Body of pancreas (tissue), 4 donors: ENCODE measurements around the gene TCTN2. TPM values are rescaled to one million over a fixed set of nuclear protein-coding genes. Genes with fewer than 3 reads are reported as not detected.

Experiments used
- ATAC-seq: fragments of 150-250 bp; one replicate; pipeline ENCODE4 v1.9.1; 2016
- DNase-seq, 4 donors: peaks; one replicate each; pipeline ENCODE4 v3.0.0-alpha.2; 2019
- H3K27ac ChIP-seq, 4 donors: fragments of 200-600 bp; sonication (generic); 1 replicate in 3 of 4; 2 replicates in 1 of 4; pipeline versions ENCODE4 v1.5.1 to v1.6.1; 2016 to 2019; ENCODE audit warnings: mild to moderate bottlenecking in 1 of 4, mixed read lengths in 1 of 4, moderate library complexity in 1 of 4
- H3K27me3 ChIP-seq, 2 donors: fragments of 200-600 bp; sonication (generic); one replicate each; pipeline ENCODE4 v1.6.0; 2016; ENCODE audit warnings: mild to moderate bottlenecking in 1 of 2
- H3K36me3 ChIP-seq, 2 donors: fragments of 200-600 bp; sonication (generic); replicated peaks in 1 of 2; 2 replicates each; pipeline ENCODE4 v1.5.1; 2016; ENCODE audit warnings: low read depth in 2 of 2; ENCODE audit not compliant: insufficient read depth in 1 of 2
- H3K4me1 ChIP-seq: fragments of 200-600 bp; sonication (generic); one replicate; pipeline ENCODE4 v1.6.0; 2016
- H3K4me3 ChIP-seq, 2 donors: fragments of 200-600 bp; sonication (generic); 1 replicate in 1 of 2; 2 replicates in 1 of 2; pipeline ENCODE4 v1.5.1; 2016 to 2019
- H3K9me3 ChIP-seq, 3 donors: fragments of 200-600 bp; sonication (generic); 1 replicate in 2 of 3; 2 replicates in 1 of 3; pipeline ENCODE4 v1.5.1; 2016
- POLR2A ChIP-seq, 3 donors: fragments of 450-650 bp; IDR thresholded peaks; one replicate each; pipeline ENCODE4 v1.6.1; 2016; ENCODE audit warnings: antibody characterized with exemption in 3 of 3, mild to moderate bottlenecking in 2 of 3
- WGBS, 2 donors: methylation state at CpG; one replicate each; pipeline ENCODE4 v1.1.5; 2017; 5-methylcytosine and 5-hydroxymethylcytosine counted together
- intact Hi-C: fragments of 100-400 bp; cut with DNase I; formaldehyde crosslinking; loops from one replicate; pipeline ENCODE4 v1.15.1; 2023
- total RNA-seq, 2 donors: library from RNA; depleted of rRNA; stranded (reverse); fragments of >200 nt; gene quantifications; one replicate each; pipeline ENCODE4 v1.1.0, GENCODE V29; 2016
- TF ChIP-seq, protein P1 (sequence below), 7 experiments: fragments of 450-650 bp in 4 of 7; fragments of 200-600 bp in 3 of 7; sonication (generic) in 3 of 7; IDR thresholded peaks; one replicate each; pipeline ENCODE4 v1.5.1; 2016 to 2019; ENCODE audit warnings: antibody characterized with exemption in 7 of 7

TCTN2 gene
- total RNA-seq, 2 donors from 2014 or later, result 5.3 to 9.9 TPM

DNA sequence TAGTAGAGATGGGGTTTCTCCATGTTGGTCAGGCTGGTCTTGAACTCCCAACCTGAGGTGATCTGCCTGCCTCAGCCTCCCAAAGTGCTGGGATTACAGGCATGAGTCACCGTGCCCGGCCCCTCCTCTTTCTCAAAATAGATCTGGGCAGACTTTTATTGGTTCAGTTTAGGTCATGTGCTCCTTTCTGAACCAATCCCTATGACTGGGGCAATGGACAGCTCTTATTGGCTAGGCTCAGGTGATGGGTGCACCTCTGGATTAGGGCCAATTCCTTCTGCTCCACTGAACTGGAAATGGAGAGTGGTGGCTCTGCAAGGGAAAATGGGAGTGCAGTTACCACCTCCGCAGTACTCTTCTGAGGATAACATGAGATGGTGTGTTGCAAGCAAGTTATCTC is 35.0 kb downstream of the TCTN2 start:
- TF ChIP-seq, protein P1, sequence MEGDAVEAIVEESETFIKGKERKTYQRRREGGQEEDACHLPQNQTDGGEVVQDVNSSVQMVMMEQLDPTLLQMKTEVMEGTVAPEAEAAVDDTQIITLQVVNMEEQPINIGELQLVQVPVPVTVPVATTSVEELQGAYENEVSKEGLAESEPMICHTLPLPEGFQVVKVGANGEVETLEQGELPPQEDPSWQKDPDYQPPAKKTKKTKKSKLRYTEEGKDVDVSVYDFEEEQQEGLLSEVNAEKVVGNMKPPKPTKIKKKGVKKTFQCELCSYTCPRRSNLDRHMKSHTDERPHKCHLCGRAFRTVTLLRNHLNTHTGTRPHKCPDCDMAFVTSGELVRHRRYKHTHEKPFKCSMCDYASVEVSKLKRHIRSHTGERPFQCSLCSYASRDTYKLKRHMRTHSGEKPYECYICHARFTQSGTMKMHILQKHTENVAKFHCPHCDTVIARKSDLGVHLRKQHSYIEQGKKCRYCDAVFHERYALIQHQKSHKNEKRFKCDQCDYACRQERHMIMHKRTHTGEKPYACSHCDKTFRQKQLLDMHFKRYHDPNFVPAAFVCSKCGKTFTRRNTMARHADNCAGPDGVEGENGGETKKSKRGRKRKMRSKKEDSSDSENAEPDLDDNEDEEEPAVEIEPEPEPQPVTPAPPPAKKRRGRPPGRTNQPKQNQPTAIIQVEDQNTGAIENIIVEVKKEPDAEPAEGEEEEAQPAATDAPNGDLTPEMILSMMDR (IDR thresholded peaks at IDR 0.05), result no peak
- TF ChIP-seq POLR2A (IDR thresholded peaks at IDR 0.05), result no peak
- Histone ChIP-seq H3K36me3 (peaks cover 0 to 4% of the 10 kb centered on the region in 2 donors), H3K27me3 (no peaks in the 10 kb centered on the region), H3K4me3 (no peak overlapping the region), H3K9me3 (no peaks in the 10 kb centered on the region), H3K27ac (no peak overlapping the region), H3K4me1 (no peaks in the 10 kb centered on the region)
- intact Hi-C loops, result no loop called here
- 93 to 100% methylated on average over 1 to 3 of the region's 3 CpGs for WGBS, 2 donors
- no peak for ATAC-seq
- DNase-seq, result no peak

DNA sequence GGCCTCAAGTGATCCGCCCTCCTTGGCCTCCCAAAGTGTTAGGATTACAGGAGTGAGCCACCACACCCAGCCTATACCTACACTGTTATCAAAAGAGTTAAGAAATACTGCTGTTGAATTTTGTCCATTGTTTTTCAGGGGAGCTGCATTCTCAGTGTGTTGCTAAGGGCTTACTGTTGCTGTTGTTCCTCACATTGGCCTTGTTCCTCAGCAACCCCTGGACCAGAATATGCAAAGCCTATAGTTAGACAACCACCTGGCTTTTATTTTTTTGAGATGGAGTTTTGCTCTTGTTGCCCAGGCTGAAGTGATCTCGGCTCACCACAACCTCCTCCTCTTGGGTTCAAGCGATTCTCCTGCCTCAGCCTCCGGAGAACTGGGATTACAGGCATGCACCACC is 36.6 kb downstream of the TCTN2 start:
- ATAC-seq, result no peak
- DNase-seq, result no peak
- no peaks in the 10 kb centered on the region for H3K27me3 ChIP-seq
- peaks cover 5% of the 10 kb centered on the region for H3K4me1 ChIP-seq
- WGBS, 2 donors, result 87 to 90% methylated on average over 4 of the region's 4 CpGs
- intact Hi-C loops, result no loop called here
- no peak overlapping the region for H3K27ac ChIP-seq
- no peak overlapping the region for H3K4me3 ChIP-seq
- H3K36me3 ChIP-seq, result peaks cover 0 to 4% of the 10 kb centered on the region in 2 donors
- TF ChIP-seq POLR2A (IDR thresholded peaks at IDR 0.05), result no peak
- TF ChIP-seq, protein P1 (IDR thresholded peaks at IDR 0.05), result no peak
- no peaks in the 10 kb centered on the region for H3K9me3 ChIP-seq

DNA sequence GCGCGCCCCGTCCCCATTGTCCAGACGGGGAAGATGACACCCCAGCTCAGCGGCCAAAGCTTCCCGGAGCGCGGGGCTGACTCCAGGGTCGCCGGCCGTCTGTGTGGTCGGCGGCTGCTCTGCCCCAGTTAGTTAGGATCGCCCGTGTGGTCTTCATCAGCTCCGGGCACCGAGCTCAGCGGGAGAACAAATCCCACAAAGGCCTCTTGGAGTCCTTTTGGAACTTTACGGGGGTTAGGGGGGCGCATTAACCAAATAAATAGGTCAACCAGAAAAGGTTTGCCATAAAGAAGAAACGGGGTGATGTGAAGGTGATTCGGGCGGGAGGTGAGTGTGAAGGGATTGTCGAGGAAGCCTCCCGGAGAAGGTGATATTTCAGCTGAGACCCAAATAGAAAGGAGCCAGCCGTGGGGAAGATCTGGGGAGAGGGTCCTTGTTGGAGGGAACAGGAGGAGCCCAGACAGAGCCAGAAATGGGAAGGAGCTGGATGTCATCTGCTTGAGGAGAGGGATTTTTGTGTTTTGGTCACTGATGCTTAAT is 41.9 kb downstream of the TCTN2 start:
- DNase-seq (no peak), ATAC-seq (no peak)
- TF ChIP-seq POLR2A (IDR thresholded peaks at IDR 0.05), result no peak
- TF ChIP-seq, protein P1 (IDR thresholded peaks at IDR 0.05), result no peak
- Histone ChIP-seq H3K36me3 (no peaks in the 10 kb centered on the region), H3K27me3 (no peaks in the 10 kb centered on the region), H3K9me3 (no peaks in the 10 kb centered on the region), H3K27ac (peak overlapping the region; percentile 5 to 78 (median 58)), H3K4me3 (peak overlapping the region; percentile 92 to 97), H3K4me1 (peaks cover 24% of the 10 kb centered on the region)
- WGBS, 2 donors, result 0 to 1% methylated on average over 15 to 24 of the region's 26 CpGs
- intact Hi-C loops, result no loop called here

DNA sequence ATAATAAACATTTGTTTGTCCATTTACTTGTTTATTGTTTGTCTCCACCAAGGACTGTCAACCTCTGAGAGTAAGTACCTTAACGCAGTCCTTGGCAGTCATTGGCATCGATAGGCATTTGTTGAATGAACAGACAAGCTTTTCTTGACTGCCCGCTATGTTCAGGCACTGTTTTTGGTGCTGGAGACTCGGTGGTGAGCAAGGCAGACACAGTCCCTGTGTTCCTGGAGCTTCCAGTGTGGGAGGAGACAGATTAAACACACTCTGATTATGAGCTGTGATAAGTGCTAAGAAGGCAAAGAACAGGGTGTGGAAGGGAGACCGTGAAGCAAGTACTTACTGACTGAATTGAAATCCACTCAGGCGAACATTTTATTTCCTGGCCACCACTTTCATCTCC is 42.5 kb downstream of the TCTN2 start:
- peak overlapping the region in 1 of 4 donors; percentile 5 for H3K27ac ChIP-seq
- no peak overlapping the region for H3K4me3 ChIP-seq

More for the DNA sequence above, 42.5 kb downstream of the TCTN2 start:
- DNase-seq, result no peak
- Histone ChIP-seq H3K9me3 (no peaks in the 10 kb centered on the region), H3K27me3 (no peaks in the 10 kb centered on the region), H3K4me1 (peaks cover 24% of the 10 kb centered on the region), H3K36me3 (no peaks in the 10 kb centered on the region)
- 16 to 21% methylated on average over 6 of the region's 6 CpGs for WGBS, 2 donors
- intact Hi-C loops, result no loop called here
- TF ChIP-seq, protein P1 (IDR thresholded peaks at IDR 0.05), result no peak
- no peak for TF ChIP-seq POLR2A (IDR thresholded peaks at IDR 0.05)
- no peak for ATAC-seq
